WTC11 (cell line): ENCODE measurements around the gene SHF.
"Not testable (repeated sequence)": the region's sequence is repeated elsewhere in the genome, so short reads cannot be mapped to it uniquely, and the experiment has no call there.

Experiments
- AR ChIP-seq: fragments of 250-450 bp; sonication (Bioruptor Pico); IDR thresholded peaks from 2 replicates; pipeline ENCODE4 v1.9.0; 2021; ENCODE audit warnings: mild to moderate bottlenecking
- ATF1 ChIP-seq: sonication (generic); formaldehyde crosslinking; IDR thresholded peaks from 2 replicates; pipeline ENCODE4 v1.8.1; 2023; ENCODE audit warnings: mild to moderate bottlenecking, moderate library complexity, missing genetic modification reagents
- ATF6 ChIP-seq: sonication (generic); formaldehyde crosslinking; IDR thresholded peaks from 2 replicates; pipeline ENCODE4 v1.8.1; 2023; ENCODE audit warnings: mild to moderate bottlenecking, missing genetic modification reagents
- CTCF ChIP-seq: fragments of 200-600 bp; IDR thresholded peaks from 2 replicates; pipeline ENCODE4 v1.8.0; 2022; ENCODE audit warnings: antibody characterized with exemption
- E2F5 ChIP-seq: sonication (generic); formaldehyde crosslinking; IDR thresholded peaks from 2 replicates; pipeline ENCODE4 v1.8.1; 2022; ENCODE audit warnings: mild to moderate bottlenecking, moderate library complexity, missing genetic modification reagents
- GABPB1 ChIP-seq: sonication (generic); formaldehyde crosslinking; IDR thresholded peaks from 2 replicates; pipeline ENCODE4 v1.8.1; 2023; ENCODE audit warnings: mild to moderate bottlenecking, missing genetic modification reagents
- JUN ChIP-seq: sonication (generic); formaldehyde crosslinking; IDR thresholded peaks from 2 replicates; pipeline ENCODE4 v1.8.0; 2023; ENCODE audit warnings: mild to moderate bottlenecking, missing genetic modification reagents
- MAX ChIP-seq: sonication (generic); formaldehyde crosslinking; IDR thresholded peaks from 2 replicates; pipeline ENCODE4 v1.8.0; 2022; ENCODE audit warnings: mild to moderate bottlenecking, missing genetic modification reagents
- MLX ChIP-seq: sonication (generic); formaldehyde crosslinking; IDR thresholded peaks from 2 replicates; pipeline ENCODE4 v1.8.1; 2023; ENCODE audit warnings: mild to moderate bottlenecking, missing genetic modification reagents, moderate library complexity
- NFE2L1 ChIP-seq: sonication (generic); formaldehyde crosslinking; IDR thresholded peaks from 2 replicates; pipeline ENCODE4 v1.8.1; 2023; ENCODE audit warnings: missing genetic modification reagents
- PRDM15 ChIP-seq: sonication (generic); formaldehyde crosslinking; IDR thresholded peaks from 2 replicates; pipeline ENCODE4 v1.8.0; 2022; ENCODE audit warnings: missing genetic modification reagents
- SP1 ChIP-seq: sonication (generic); formaldehyde crosslinking; conservative IDR thresholded peaks from 2 replicates; pipeline ENCODE4 v1.8.1; 2022; ENCODE audit warnings: missing genetic modification reagents
- USF2 ChIP-seq: sonication (generic); formaldehyde crosslinking; IDR thresholded peaks from 2 replicates; pipeline ENCODE4 v1.8.1; 2023; ENCODE audit warnings: mild to moderate bottlenecking, missing genetic modification reagents, moderate library complexity
- ZNF121 ChIP-seq: sonication (generic); formaldehyde crosslinking; IDR thresholded peaks from 2 replicates; pipeline ENCODE4 v1.8.0; 2023; ENCODE audit warnings: missing genetic modification reagents

- not testable (repeated sequence) for TF ChIP-seq ZNF121 (CRISPR knock-in tag); SP1 (CRISPR knock-in tag); MAX (CRISPR knock-in tag); CTCF; NFE2L1 (CRISPR knock-in tag); PRDM15 (CRISPR knock-in tag); ATF6 (CRISPR knock-in tag); AR (CRISPR knock-in tag); GABPB1 (CRISPR knock-in tag); JUN; USF2; E2F5 (CRISPR knock-in tag); MLX (CRISPR knock-in tag); ATF1 (CRISPR knock-in tag)
Observed at GRCh38 chr15:45236806-45237205, 49.0 kb upstream of the SHF start.
